ENCODE data around the gene LNX1.

Gene LNX1

DNA sequence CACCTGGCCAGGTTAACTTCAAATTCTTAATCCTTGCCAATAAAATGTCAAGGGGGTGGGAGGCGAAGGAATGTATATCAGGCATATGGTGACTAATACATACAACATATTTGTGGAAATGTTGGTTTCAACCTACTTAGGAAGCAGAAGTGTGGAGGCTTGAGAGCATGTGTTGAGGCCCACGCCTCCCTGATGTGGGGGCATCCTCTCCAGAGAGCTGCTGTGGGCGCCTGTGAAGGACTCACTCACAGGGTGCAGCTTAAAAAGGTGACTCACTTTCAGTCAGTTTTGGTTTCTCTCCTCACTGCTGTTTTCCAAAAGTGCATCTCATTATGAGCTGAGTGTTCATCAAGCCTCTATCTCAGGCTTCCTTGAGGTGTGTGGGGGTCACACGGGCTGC lies 27.5 kb downstream of the LNX1 start:
- Histone ChIP-seq H3K36me3 (ENCODE audit: control insufficient read depth, low read depth, low read length) (no peaks in the 10 kb centered on the region), H3K27me3 (ENCODE audit: control insufficient read depth, insufficient read depth, low read length) (no peaks in the 10 kb centered on the region), H3K9me3 (ENCODE audit: control insufficient read depth, low read depth, low read length) (no peaks in the 10 kb centered on the region), H3K4me3 (ENCODE audit: low read length) (no peak overlapping the region), H3K4me1 (ENCODE audit: control insufficient read depth, low read depth, low read length) (no peaks in the 10 kb centered on the region), H3K9ac (ENCODE audit: low read length) (no peak overlapping the region), H3K27ac (ENCODE audit: low read length) (no peak overlapping the region)

DNA sequence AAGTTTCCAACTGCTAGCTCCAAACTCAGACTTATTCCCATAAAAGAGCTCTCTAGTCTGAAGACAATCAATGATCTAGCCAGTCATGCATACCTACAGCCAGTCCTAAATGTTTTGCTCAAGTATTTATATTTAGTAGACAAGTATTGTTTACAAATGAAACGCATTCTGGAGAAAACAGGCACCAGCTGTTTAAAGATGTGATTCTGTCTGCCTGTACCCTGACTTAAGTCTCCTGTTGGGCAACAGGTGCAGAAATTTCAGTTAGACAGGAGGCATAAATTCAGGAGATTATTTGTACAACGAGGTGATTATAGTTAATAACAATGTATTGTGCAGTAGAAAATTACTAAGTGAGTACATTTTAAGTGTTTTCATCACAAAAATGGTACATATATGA lies 28.9 kb downstream of the LNX1 start:
- Histone ChIP-seq H3K27ac (ENCODE audit: low read length) (no peak overlapping the region), H3K9me3 (ENCODE audit: control insufficient read depth, low read depth, low read length) (no peaks in the 10 kb centered on the region), H3K36me3 (ENCODE audit: control insufficient read depth, low read depth, low read length) (no peaks in the 10 kb centered on the region), H3K27me3 (ENCODE audit: control insufficient read depth, insufficient read depth, low read length) (no peaks in the 10 kb centered on the region), H3K9ac (ENCODE audit: low read length) (no peak overlapping the region), H3K4me1 (ENCODE audit: control insufficient read depth, low read depth, low read length) (peaks cover 6% of the 10 kb centered on the region), H3K4me3 (ENCODE audit: low read length) (no peak overlapping the region)

DNA sequence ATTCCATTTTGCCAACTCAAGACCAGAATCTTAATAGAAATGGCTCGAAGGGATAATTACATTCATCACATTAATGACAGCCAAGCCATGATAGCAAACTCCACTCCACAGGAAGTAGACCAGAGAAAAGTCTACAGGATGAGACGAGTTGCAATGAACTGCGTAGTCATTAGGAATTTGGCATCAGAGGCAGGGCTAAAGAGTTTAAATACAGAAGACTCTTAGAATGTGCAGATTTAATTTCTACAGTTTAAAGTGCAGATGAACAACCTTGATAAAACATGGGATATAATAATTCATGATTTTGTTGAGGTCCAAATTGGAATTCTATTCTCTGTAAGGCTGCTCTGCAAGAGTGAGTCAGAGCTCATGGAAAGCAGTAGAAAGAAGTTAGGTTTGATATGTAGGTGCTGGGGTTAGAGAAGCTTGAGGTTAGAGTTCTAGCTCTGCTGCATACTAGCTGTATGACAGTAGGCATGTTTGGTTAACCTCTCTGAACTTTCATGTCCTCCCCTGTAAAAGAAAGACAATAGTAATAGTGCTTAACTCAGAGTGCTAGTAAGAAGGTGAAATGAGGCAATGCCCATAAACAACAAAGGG lies 32.2 kb downstream of the LNX1 start:
- Histone ChIP-seq H3K36me3 (ENCODE audit: control insufficient read depth, low read depth, low read length) (no peaks in the 10 kb centered on the region), H3K27ac (ENCODE audit: low read length) (no peak overlapping the region), H3K4me1 (ENCODE audit: control insufficient read depth, low read depth, low read length) (peaks cover 6% of the 10 kb centered on the region), H3K4me3 (ENCODE audit: low read length) (no peak overlapping the region), H3K9me3 (ENCODE audit: control insufficient read depth, low read depth, low read length) (no peaks in the 10 kb centered on the region), H3K27me3 (ENCODE audit: control insufficient read depth, insufficient read depth, low read length) (no peaks in the 10 kb centered on the region), H3K9ac (ENCODE audit: low read length) (no peak overlapping the region)

DNA sequence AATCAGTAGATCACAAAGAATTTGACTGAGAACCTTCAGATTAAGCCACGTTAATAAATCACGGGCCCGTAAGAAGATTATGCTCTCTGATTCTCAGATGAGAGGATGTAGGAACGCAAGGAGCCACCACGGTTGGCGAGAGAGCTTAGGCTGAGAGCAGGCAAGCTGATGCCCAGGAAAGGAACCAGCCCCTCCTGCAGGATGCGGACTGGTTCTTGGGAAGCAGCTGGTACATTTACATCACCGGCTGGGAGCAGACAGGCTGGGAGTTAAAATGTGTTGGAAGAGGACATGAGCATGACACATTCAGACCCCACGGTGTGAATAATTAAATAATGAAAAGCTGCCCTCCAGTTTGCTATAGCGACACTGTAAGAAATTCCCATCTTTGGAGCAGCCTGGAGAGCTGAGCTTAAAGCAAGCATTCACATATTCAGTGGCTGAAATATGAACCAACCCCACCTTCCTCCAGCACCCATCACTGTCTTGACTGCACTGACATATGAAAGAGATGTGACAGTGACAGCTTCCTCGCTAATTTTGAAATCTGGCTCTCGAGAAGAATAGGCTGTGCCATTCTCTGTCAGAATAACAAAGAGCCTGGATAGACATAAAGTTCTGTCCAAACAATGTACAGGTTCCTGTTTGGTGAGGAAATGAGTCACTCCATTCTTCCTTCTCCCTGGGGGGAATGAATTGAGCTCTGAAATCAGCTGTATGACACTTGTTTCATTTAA lies 33.1 kb downstream of the LNX1 start:
- peaks cover 6% of the 10 kb centered on the region for H3K4me1 ChIP-seq (ENCODE audit: control insufficient read depth, low read depth, low read length)
- no peak overlapping the region for H3K9ac ChIP-seq (ENCODE audit: low read length)
- H3K4me3 ChIP-seq (ENCODE audit: low read length): no peak overlapping the region
- H3K9me3 ChIP-seq (ENCODE audit: control insufficient read depth, low read depth, low read length): no peaks in the 10 kb centered on the region
- H3K27me3 ChIP-seq (ENCODE audit: control insufficient read depth, insufficient read depth, low read length): no peaks in the 10 kb centered on the region
- H3K27ac ChIP-seq (ENCODE audit: low read length): no peak overlapping the region
- H3K36me3 ChIP-seq (ENCODE audit: control insufficient read depth, low read depth, low read length): no peaks in the 10 kb centered on the region

DNA sequence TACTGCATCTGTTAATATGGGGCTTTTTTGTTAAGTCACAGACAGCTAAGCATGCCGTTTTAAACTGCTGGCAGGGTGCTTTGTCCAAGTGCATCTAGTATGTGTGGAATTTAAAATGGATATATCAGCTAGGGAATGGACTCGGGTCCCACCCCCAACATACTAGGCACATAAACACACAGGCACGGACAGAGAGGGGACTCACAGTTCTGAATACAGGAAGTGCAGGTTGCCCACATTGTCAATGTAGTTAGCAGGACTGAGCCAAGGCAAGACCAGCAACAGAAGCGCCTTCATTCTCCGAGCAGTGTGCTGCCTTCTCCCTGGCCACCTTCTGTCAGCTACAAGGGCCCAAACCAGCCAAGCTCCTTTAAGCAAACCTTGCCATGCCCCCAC lies 33.6 kb downstream of the LNX1 start:
- H3K27ac ChIP-seq (ENCODE audit: low read length): no peak overlapping the region
- H3K36me3 ChIP-seq (ENCODE audit: control insufficient read depth, low read depth, low read length): no peaks in the 10 kb centered on the region
- H3K9me3 ChIP-seq (ENCODE audit: control insufficient read depth, low read depth, low read length): no peaks in the 10 kb centered on the region
- peaks cover 6% of the 10 kb centered on the region for H3K4me1 ChIP-seq (ENCODE audit: control insufficient read depth, low read depth, low read length)
- H3K4me3 ChIP-seq (ENCODE audit: low read length): no peak overlapping the region
- no peaks in the 10 kb centered on the region for H3K27me3 ChIP-seq (ENCODE audit: control insufficient read depth, insufficient read depth, low read length)
- H3K9ac ChIP-seq (ENCODE audit: low read length): no peak overlapping the region

DNA sequence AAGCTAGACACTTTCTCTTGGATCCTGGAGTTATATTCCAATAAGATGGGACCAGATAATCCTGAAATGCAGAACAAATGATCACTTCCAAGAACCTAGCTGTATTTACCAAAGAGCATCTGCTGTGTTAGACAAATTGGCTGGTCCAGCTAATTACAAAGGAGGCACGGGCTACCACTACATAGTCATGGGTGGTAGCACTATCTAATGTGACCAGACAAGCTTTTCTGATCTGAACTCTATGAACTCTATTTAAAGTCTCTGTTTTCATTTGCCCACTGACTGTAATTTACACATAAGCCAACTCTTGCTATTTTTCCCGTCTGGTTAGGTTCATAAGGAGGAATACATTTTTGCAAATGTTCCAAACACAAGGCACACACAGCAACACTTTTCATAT lies 34.6 kb downstream of the LNX1 start:
- no peaks in the 10 kb centered on the region for H3K27me3 ChIP-seq (ENCODE audit: control insufficient read depth, insufficient read depth, low read length)
- H3K4me3 ChIP-seq (ENCODE audit: low read length): no peak overlapping the region
- H3K27ac ChIP-seq (ENCODE audit: low read length): no peak overlapping the region
- peaks cover 6% of the 10 kb centered on the region for H3K4me1 ChIP-seq (ENCODE audit: control insufficient read depth, low read depth, low read length)
- H3K36me3 ChIP-seq (ENCODE audit: control insufficient read depth, low read depth, low read length): no peaks in the 10 kb centered on the region
- H3K9me3 ChIP-seq (ENCODE audit: control insufficient read depth, low read depth, low read length): no peaks in the 10 kb centered on the region
- no peak overlapping the region for H3K9ac ChIP-seq (ENCODE audit: low read length)

DNA sequence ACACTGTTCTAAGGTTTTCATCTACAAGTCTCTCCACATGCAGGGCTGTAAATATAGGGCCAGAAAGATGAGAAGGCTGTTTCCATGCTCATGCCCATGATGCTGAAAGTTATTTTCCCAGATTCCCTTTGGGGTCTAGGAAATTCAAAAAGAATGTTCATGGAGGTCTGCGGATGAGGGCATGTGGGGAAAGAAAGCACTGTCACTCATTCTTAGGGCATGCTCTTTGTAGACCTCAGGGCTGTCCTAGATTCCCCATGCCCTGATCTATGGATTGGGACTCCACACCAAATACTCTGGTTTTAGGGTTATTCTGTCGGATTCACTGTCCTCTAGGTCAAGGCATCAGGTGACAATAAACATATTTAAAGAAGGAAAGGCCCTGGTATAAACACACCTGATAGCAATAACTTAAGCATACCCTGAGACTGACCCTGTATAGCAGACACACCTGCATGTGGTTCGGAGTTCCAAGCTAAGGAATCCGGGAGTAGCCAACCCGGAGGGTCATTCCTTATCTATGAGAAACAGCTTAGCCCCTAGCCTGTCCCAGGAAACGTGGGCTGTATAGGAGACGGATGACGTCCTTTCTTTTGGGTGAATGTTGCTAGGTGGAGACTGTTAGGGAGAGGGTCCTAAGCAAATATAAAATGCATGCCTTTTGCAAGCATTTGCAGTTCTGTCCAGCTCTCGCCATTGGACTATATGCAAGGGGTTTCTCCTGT lies 37.6 kb downstream of the LNX1 start:
- Histone ChIP-seq H3K9ac (ENCODE audit: low read length) (no peak overlapping the region), H3K9me3 (ENCODE audit: control insufficient read depth, low read depth, low read length) (no peaks in the 10 kb centered on the region), H3K4me3 (ENCODE audit: low read length) (no peak overlapping the region), H3K4me1 (ENCODE audit: control insufficient read depth, low read depth, low read length) (peaks cover 6% of the 10 kb centered on the region), H3K27ac (ENCODE audit: low read length) (no peak overlapping the region), H3K27me3 (ENCODE audit: control insufficient read depth, insufficient read depth, low read length) (no peaks in the 10 kb centered on the region), H3K36me3 (ENCODE audit: control insufficient read depth, low read depth, low read length) (no peaks in the 10 kb centered on the region)

DNA sequence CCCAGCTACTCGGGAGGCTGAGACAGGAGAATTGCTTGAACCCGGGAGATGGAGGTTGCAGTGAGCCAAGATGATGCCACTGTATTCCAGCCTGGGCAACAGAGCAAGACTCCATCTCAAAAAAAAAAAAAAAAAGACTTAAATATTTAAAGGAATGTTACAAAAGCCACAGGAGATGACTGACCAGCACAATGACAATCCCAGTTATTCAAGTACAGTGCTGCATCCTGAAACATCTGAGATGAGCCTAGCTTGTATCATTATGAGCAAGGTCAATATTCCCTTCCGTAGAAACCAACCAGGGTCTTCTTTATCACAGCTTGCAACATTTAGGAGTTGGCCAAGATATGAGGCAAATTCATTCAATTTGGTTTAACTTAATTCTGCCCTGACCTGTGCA lies 38.6 kb downstream of the LNX1 start:
- Histone ChIP-seq H3K27ac (ENCODE audit: low read length) (no peak overlapping the region), H3K9me3 (ENCODE audit: control insufficient read depth, low read depth, low read length) (no peaks in the 10 kb centered on the region), H3K4me1 (ENCODE audit: control insufficient read depth, low read depth, low read length) (no peaks in the 10 kb centered on the region), H3K4me3 (ENCODE audit: low read length) (no peak overlapping the region), H3K27me3 (ENCODE audit: control insufficient read depth, insufficient read depth, low read length) (no peaks in the 10 kb centered on the region), H3K9ac (ENCODE audit: low read length) (no peak overlapping the region), H3K36me3 (ENCODE audit: control insufficient read depth, low read depth, low read length) (no peaks in the 10 kb centered on the region)

DNA sequence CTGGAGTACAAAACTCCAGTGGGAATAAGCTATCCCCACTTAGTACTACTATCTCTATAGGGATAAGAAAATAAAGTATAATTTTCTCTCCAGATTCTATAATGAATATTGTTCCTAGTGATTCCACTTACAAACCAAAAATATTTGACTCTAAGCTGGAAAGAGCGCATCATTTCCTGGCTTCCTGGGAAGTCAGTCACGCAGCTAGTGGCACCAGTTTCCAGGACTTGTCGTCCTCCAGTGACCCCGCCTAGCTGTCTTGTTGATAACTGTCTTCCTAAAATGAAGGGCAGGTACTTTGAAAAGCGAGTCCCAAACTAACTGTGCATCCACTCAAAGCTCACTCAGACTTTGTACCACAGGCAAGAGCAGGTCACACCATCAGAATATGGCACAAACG lies 39.3 kb downstream of the LNX1 start:
- H3K9me3 ChIP-seq (ENCODE audit: control insufficient read depth, low read depth, low read length): no peaks in the 10 kb centered on the region

DNA sequence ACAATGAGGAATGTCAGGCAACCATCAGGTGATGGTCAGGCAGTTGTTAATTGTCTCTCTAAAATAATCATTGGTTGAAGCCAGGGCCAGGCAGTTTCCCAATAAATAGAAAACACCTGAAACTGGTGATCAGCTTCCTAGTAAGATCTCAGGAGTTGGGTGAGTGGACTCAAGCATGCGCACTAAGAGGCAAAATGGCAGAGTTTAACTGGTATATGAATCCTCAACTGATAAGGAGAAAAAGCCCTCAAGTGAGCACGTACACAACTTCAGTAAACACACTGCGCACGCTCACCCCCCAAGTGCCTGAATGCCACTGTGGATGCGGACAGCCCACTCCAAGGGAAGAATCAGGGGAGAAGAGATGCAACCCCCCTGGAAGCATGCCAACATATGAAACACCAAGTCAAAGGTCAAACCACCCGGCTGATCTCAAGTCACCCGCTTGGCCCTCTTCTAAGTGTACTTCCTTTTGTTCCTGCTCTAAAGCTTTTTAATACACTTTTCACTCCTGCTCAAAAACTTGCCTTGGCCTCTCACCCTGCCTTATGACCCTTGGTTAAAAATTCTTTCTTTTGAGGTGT lies 39.9 kb downstream of the LNX1 start:
- no peak overlapping the region for H3K9ac ChIP-seq (ENCODE audit: low read length)
- H3K4me3 ChIP-seq (ENCODE audit: low read length): no peak overlapping the region
- H3K36me3 ChIP-seq (ENCODE audit: control insufficient read depth, low read depth, low read length): no peaks in the 10 kb centered on the region
- no peaks in the 10 kb centered on the region for H3K4me1 ChIP-seq (ENCODE audit: control insufficient read depth, low read depth, low read length)
- H3K27me3 ChIP-seq (ENCODE audit: control insufficient read depth, insufficient read depth, low read length): no peaks in the 10 kb centered on the region
- H3K27ac ChIP-seq (ENCODE audit: low read length): no peak overlapping the region
- no peaks in the 10 kb centered on the region for H3K9me3 ChIP-seq (ENCODE audit: control insufficient read depth, low read depth, low read length)

More for the DNA sequence above, 39.3 kb downstream of the LNX1 start:
- Histone ChIP-seq H3K9ac (ENCODE audit: low read length) (no peak overlapping the region), H3K36me3 (ENCODE audit: control insufficient read depth, low read depth, low read length) (no peaks in the 10 kb centered on the region), H3K4me1 (ENCODE audit: control insufficient read depth, low read depth, low read length) (no peaks in the 10 kb centered on the region), H3K27ac (ENCODE audit: low read length) (no peak overlapping the region), H3K4me3 (ENCODE audit: low read length) (no peak overlapping the region), H3K27me3 (ENCODE audit: control insufficient read depth, insufficient read depth, low read length) (no peaks in the 10 kb centered on the region)

DNA sequence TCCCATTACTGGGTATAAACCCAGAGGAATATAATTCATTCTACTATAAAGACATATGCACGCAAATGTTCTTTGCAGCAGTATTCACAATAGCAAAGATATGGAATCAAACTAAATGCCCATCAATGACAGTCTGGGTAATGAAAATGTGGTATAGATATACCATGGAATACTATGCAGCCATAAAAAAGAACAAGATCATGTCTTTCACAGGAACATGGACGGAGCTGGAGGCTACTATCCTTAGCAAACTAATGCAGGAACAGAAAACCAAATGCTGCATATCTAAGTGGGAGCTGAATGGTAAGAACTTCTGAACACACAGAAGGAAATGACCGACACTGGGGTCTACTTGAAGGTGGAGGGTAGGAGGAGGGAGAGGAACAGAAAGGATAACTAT lies 42.6 kb downstream of the LNX1 start:
- Histone ChIP-seq H3K27ac (ENCODE audit: low read length) (no peak overlapping the region), H3K9ac (ENCODE audit: low read length) (no peak overlapping the region), H3K9me3 (ENCODE audit: control insufficient read depth, low read depth, low read length) (no peaks in the 10 kb centered on the region), H3K36me3 (ENCODE audit: control insufficient read depth, low read depth, low read length) (no peaks in the 10 kb centered on the region), H3K4me1 (ENCODE audit: control insufficient read depth, low read depth, low read length) (peaks cover 8% of the 10 kb centered on the region), H3K27me3 (ENCODE audit: control insufficient read depth, insufficient read depth, low read length) (no peaks in the 10 kb centered on the region), H3K4me3 (ENCODE audit: low read length) (no peak overlapping the region)

All from iPS-18a (cell line).